ENCODE results near the gene ATP8B3.
"Not testable (repeated sequence)": the region's sequence is repeated elsewhere in the genome, so short reads cannot be mapped to it uniquely, and the experiment has no call there.

The ATP8B3 gene

GRCh38 chr19:1797313-1797712, 14.8 kb downstream of the ATP8B3 start:
- not testable (repeated sequence) for DNase-seq (ENCODE audit: low read depth in 1 of 2, low spot score in 1 of 2)

GRCh38 chr19:1796395-1797142, 15.5 kb downstream of the ATP8B3 start:
- DNase-seq (ENCODE audit: low read depth in 1 of 2, low spot score in 1 of 2), result no peak

GRCh38 chr19:1794424-1795172, 17.5 kb downstream of the ATP8B3 start:
- no peak for DNase-seq (ENCODE audit: low read depth in 1 of 2, low spot score in 1 of 2)

- no peak for DNase-seq (ENCODE audit: low read depth in 1 of 2, low spot score in 1 of 2)
Observed at GRCh38 chr19:1791879-1792278, 20.2 kb downstream of the ATP8B3 start.

GRCh38 chr19:1790054-1790792, 21.9 kb downstream of the ATP8B3 start:
- no peak for DNase-seq (ENCODE audit: low read depth in 1 of 2, low spot score in 1 of 2)

GRCh38 chr19:1789261-1790041, 22.6 kb downstream of the ATP8B3 start:
- DNase-seq (ENCODE audit: low read depth in 1 of 2, low spot score in 1 of 2), result no peak

GRCh38 chr19:1787116-1787515, 25.0 kb downstream of the ATP8B3 start:
- DNase-seq (ENCODE audit: low read depth in 1 of 2, low spot score in 1 of 2), result no peak

- DNase-seq (ENCODE audit: low read depth in 1 of 2, low spot score in 1 of 2), result no peak
Observed at GRCh38 chr19:1786668-1787067, 25.4 kb downstream of the ATP8B3 start.

GRCh38 chr19:1785310-1785709, 26.8 kb downstream of the ATP8B3 start:
- DNase-seq (ENCODE audit: low read depth in 1 of 2, low spot score in 1 of 2), result no peak

- no peak for DNase-seq (ENCODE audit: low read depth in 1 of 2, low spot score in 1 of 2)
Observed at GRCh38 chr19:1783874-1784273, 28.2 kb downstream of the ATP8B3 start.

GRCh38 chr19:1783354-1783753, 28.7 kb downstream of the ATP8B3 start:
- no peak for DNase-seq (ENCODE audit: low read depth in 1 of 2, low spot score in 1 of 2)

- DNase-seq (ENCODE audit: low read depth in 1 of 2, low spot score in 1 of 2), result no peak
Observed at GRCh38 chr19:1782521-1782920, 29.6 kb downstream of the ATP8B3 start.

GRCh38 chr19:1780272-1780958, 31.7 kb downstream of the ATP8B3 start:
- DNase-seq (ENCODE audit: low read depth in 1 of 2, low spot score in 1 of 2), result no peak

GRCh38 chr19:1779574-1779973, 32.5 kb downstream of the ATP8B3 start:
- DNase-seq (ENCODE audit: low read depth in 1 of 2, low spot score in 1 of 2), result no peak

- DNase-seq (ENCODE audit: low read depth in 1 of 2, low spot score in 1 of 2), result no peak
Observed at GRCh38 chr19:1777149-1777548, 34.9 kb downstream of the ATP8B3 start.

GRCh38 chr19:1776606-1777147, 35.4 kb downstream of the ATP8B3 start:
- DNase-seq (ENCODE audit: low read depth in 1 of 2, low spot score in 1 of 2), result no peak

- DNase-seq (ENCODE audit: low read depth in 1 of 2, low spot score in 1 of 2), result no peak
Observed at GRCh38 chr19:1775951-1776605, 36.0 kb downstream of the ATP8B3 start.

- DNase-seq (ENCODE audit: low read depth in 1 of 2, low spot score in 1 of 2), result no peak
Observed at GRCh38 chr19:1774989-1775772, 36.9 kb downstream of the ATP8B3 start.

- DNase-seq (ENCODE audit: low read depth in 1 of 2, low spot score in 1 of 2), result no peak
Observed at GRCh38 chr19:1773184-1773583, 38.9 kb downstream of the ATP8B3 start.

Data from activated T-helper 1 cell treated with anti-CD3 and anti-CD28 coated beads, Interleukin-2, amount 50 U/mL, for 16 hours (primary cell).